CD4-positive, CD25-positive, alpha-beta regulatory T cell (primary cell): ENCODE data around the gene WASHC4. TPM values are rescaled to one million over a fixed set of nuclear protein-coding genes. Genes with fewer than 3 reads are reported as not detected.

ENCODE experiments used
- ATAC-seq, 2 donors: fragments of 150-1000 bp; cut with Tn5 transposase; one replicate each; pipeline ENCODE4 v1.10.0; 2021; ENCODE audit warnings: low read depth in 2 of 2, moderate number of reproducible peaks in 2 of 2, moderate library complexity in 1 of 2
- DNase-seq, 3 donors: peaks; one replicate each; pipeline versions ENCODE4 v3.0.0 to v3.0.0-alpha.2; 2012 to 2022; ENCODE audit warnings: mixed read lengths in 1 of 3
- H3K27ac ChIP-seq: one replicate; pipeline ENCODE4 v1.7.0; 2013; ENCODE audit warnings: mild to moderate bottlenecking, low read length; ENCODE audit not compliant: insufficient read depth, poor library complexity, severe bottlenecking
- H3K27me3 ChIP-seq: one replicate; pipeline ENCODE4 v1.7.0; 2013; ENCODE audit warnings: low read length; ENCODE audit not compliant: control insufficient read depth, insufficient read depth
- H3K36me3 ChIP-seq: one replicate; pipeline ENCODE4 v1.7.0; 2013; ENCODE audit warnings: mild to moderate bottlenecking, low read length, moderate library complexity; ENCODE audit not compliant: control insufficient read depth, insufficient read depth
- H3K4me1 ChIP-seq: 2 replicates; pipeline ENCODE4 v1.7.0; 2013; ENCODE audit warnings: mild to moderate bottlenecking, low read length; ENCODE audit not compliant: insufficient read depth, control insufficient read depth, poor library complexity, severe bottlenecking
- H3K4me3 ChIP-seq: one replicate; pipeline ENCODE4 v1.7.0; 2013; ENCODE audit warnings: low read depth, mild to moderate bottlenecking, low read length, moderate library complexity
- H3K9me3 ChIP-seq, 2 experiments: 1 replicate in 1 of 2; 2 replicates in 1 of 2; pipeline ENCODE4 v1.7.0; 2013; ENCODE audit warnings: low read length in 2 of 2, mild to moderate bottlenecking in 1 of 2, moderate library complexity in 1 of 2; ENCODE audit not compliant: control insufficient read depth in 2 of 2
- H3K27ac Mint-ChIP-seq, 3 donors: one replicate each; pipeline ENCODE4 v1.8.0; 2020 to 2022; ENCODE audit warnings: mild to moderate bottlenecking in 3 of 3, mixed read lengths in 3 of 3, moderate library complexity in 2 of 3
- H3K27me3 Mint-ChIP-seq: one replicate; pipeline ENCODE4 v1.8.0; 2022; ENCODE audit warnings: mild to moderate bottlenecking, mixed read lengths
- H3K36me3 Mint-ChIP-seq: one replicate; pipeline ENCODE4 v1.8.0; 2020; ENCODE audit warnings: mixed read lengths
- H3K4me1 Mint-ChIP-seq, 4 donors: one replicate each; pipeline ENCODE4 v1.8.0; 2020 to 2022; ENCODE audit warnings: mixed read lengths in 4 of 4, mild to moderate bottlenecking in 1 of 4
- H3K4me3 Mint-ChIP-seq, 4 donors: one replicate each; pipeline ENCODE4 v1.8.0; 2020 to 2022; ENCODE audit warnings: mild to moderate bottlenecking in 4 of 4, mixed read lengths in 4 of 4, moderate library complexity in 3 of 4
- H3K9me3 Mint-ChIP-seq, 7 donors: one replicate each; pipeline ENCODE4 v1.8.0; 2020 to 2022; ENCODE audit warnings: mixed read lengths in 7 of 7, mild to moderate bottlenecking in 3 of 7, moderate library complexity in 2 of 7
- polyA plus RNA-seq, 4 donors: library from polyadenylated mRNA; unstranded; fragments of 300-500 nt; fragmentation: Illumina TruSeq; gene quantifications; one replicate each; pipeline ENCODE4 v1.2.3, GENCODE V29; 2021
- total RNA-seq: library from RNA; stranded (reverse); gene quantifications from one replicate; pipeline ENCODE4 v1.2.3, GENCODE V29; 2022

Gene WASHC4
- total and polyA plus RNA-seq, 5 donors from 2014 or later = 24.0 to 41.2 (median 28.5) TPM

GRCh38 chr12:105109465-105110212 lies 2.1 kb downstream of the WASHC4 start:
- Mint-ChIP-seq H3K9me3 (peaks cover 0 to 4% (median 0%) of the 10 kb centered on the region in 7 donors), H3K27me3 (peaks cover 12% of the 10 kb centered on the region), H3K4me1 (peaks cover 29 to 52% (median 45%) of the 10 kb centered on the region in 4 donors), H3K36me3 (peaks cover 13% of the 10 kb centered on the region), H3K27ac (peak overlapping the region; percentile 79 to 92 (median 85)), H3K4me3 (peak overlapping the region; percentile 87 to 100 (median 94))
- Histone ChIP-seq H3K4me1 (peaks cover 24% of the 10 kb centered on the region), H3K36me3 (peaks cover 11% of the 10 kb centered on the region), H3K9me3 (peaks cover 0 to 4% of the 10 kb centered on the region in 2 experiments), H3K4me3 (peak overlapping the region; percentile 95), H3K27me3 (peaks cover 10% of the 10 kb centered on the region), H3K27ac (no peak overlapping the region)
- ATAC-seq (no peak), DNase-seq (peak in 1 of 3 donors; percentile 44)

- Histone ChIP-seq H3K27ac (no peak overlapping the region), H3K36me3 (peaks cover 22% of the 10 kb centered on the region), H3K27me3 (peaks cover 7% of the 10 kb centered on the region), H3K9me3 (no peaks in the 10 kb centered on the region), H3K4me3 (peak overlapping the region; percentile 95), H3K4me1 (peaks cover 24% of the 10 kb centered on the region)
- ATAC-seq (no peak), DNase-seq (no peak)
- H3K27me3 Mint-ChIP-seq = peaks cover 6% of the 10 kb centered on the region
- H3K4me1 Mint-ChIP-seq = peaks cover 29 to 54% (median 47%) of the 10 kb centered on the region in 4 donors
- peaks cover 16% of the 10 kb centered on the region for H3K36me3 Mint-ChIP-seq
- no peak overlapping the region for H3K27ac Mint-ChIP-seq
- H3K9me3 Mint-ChIP-seq = no peaks in the 10 kb centered on the region
- H3K4me3 Mint-ChIP-seq = no peak overlapping the region
Measured at GRCh38 chr12:105110851-105111250, 3.3 kb downstream of the WASHC4 start.

- no peaks in the 10 kb centered on the region for H3K9me3 ChIP-seq
- DNase-seq (no peak), ATAC-seq (no peak)
- peaks cover 32 to 55% (median 47%) of the 10 kb centered on the region in 4 donors for H3K4me1 Mint-ChIP-seq
- peaks cover 18% of the 10 kb centered on the region for H3K4me1 ChIP-seq
- no peak overlapping the region for H3K4me3 ChIP-seq
- peaks cover 35% of the 10 kb centered on the region for H3K36me3 Mint-ChIP-seq
- no peak overlapping the region for H3K27ac ChIP-seq
- peaks cover 45% of the 10 kb centered on the region for H3K36me3 ChIP-seq
- H3K27me3 ChIP-seq = no peaks in the 10 kb centered on the region
- H3K4me3 Mint-ChIP-seq = peak overlapping the region in 1 of 4 donors; percentile 4
- no peaks in the 10 kb centered on the region for H3K27me3 Mint-ChIP-seq
- no peak overlapping the region for H3K27ac Mint-ChIP-seq
- H3K9me3 Mint-ChIP-seq = no peaks in the 10 kb centered on the region
Measured at GRCh38 chr12:105113094-105113493, 5.6 kb downstream of the WASHC4 start.

- Mint-ChIP-seq H3K4me1 (peaks cover 21 to 28% (median 27%) of the 10 kb centered on the region in 4 donors), H3K36me3 (peaks cover 50% of the 10 kb centered on the region), H3K4me3 (no peak overlapping the region), H3K27me3 (no peaks in the 10 kb centered on the region), H3K27ac (no peak overlapping the region), H3K9me3 (no peaks in the 10 kb centered on the region)
- no peaks in the 10 kb centered on the region for H3K27me3 ChIP-seq
- no peaks in the 10 kb centered on the region for H3K9me3 ChIP-seq
- H3K36me3 ChIP-seq = peaks cover 80% of the 10 kb centered on the region
- H3K4me3 ChIP-seq = no peak overlapping the region
- no peak overlapping the region for H3K27ac ChIP-seq
- no peak for ATAC-seq
- no peaks in the 10 kb centered on the region for H3K4me1 ChIP-seq
- DNase-seq = no peak
Measured at GRCh38 chr12:105116969-105117368, 9.4 kb downstream of the WASHC4 start.

GRCh38 chr12:105120551-105120950 lies 13.0 kb downstream of the WASHC4 start:
- ATAC-seq (no peak), DNase-seq (no peak)
- H3K27me3 Mint-ChIP-seq = no peaks in the 10 kb centered on the region
- H3K9me3 Mint-ChIP-seq = no peaks in the 10 kb centered on the region
- Histone ChIP-seq H3K27me3 (no peaks in the 10 kb centered on the region), H3K4me3 (no peak overlapping the region), H3K9me3 (no peaks in the 10 kb centered on the region), H3K4me1 (no peaks in the 10 kb centered on the region), H3K27ac (no peak overlapping the region), H3K36me3 (peaks cover 90% of the 10 kb centered on the region)
- H3K27ac Mint-ChIP-seq = peak overlapping the region in 2 of 3 donors; percentile 36 to 38
- H3K4me1 Mint-ChIP-seq = peaks cover 7 to 12% (median 10%) of the 10 kb centered on the region in 4 donors
- H3K4me3 Mint-ChIP-seq = no peak overlapping the region
- peaks cover 47% of the 10 kb centered on the region for H3K36me3 Mint-ChIP-seq

GRCh38 chr12:105138248-105138647 lies 30.7 kb downstream of the WASHC4 start:
- Mint-ChIP-seq H3K4me1 (peaks cover 11 to 31% (median 28%) of the 10 kb centered on the region in 4 donors), H3K9me3 (no peaks in the 10 kb centered on the region), H3K27me3 (no peaks in the 10 kb centered on the region), H3K27ac (no peak overlapping the region), H3K4me3 (no peak overlapping the region), H3K36me3 (peaks cover 60% of the 10 kb centered on the region)
- DNase-seq (no peak), ATAC-seq (no peak)
- Histone ChIP-seq H3K9me3 (no peaks in the 10 kb centered on the region), H3K36me3 (peaks cover 63% of the 10 kb centered on the region), H3K27ac (no peak overlapping the region), H3K4me3 (no peak overlapping the region), H3K4me1 (no peaks in the 10 kb centered on the region), H3K27me3 (no peaks in the 10 kb centered on the region)

GRCh38 chr12:105141320-105141922 lies 33.9 kb downstream of the WASHC4 start:
- ATAC-seq = no peak

More at GRCh38 chr12:105141320-105141922, 33.9 kb downstream of the WASHC4 start:
- Mint-ChIP-seq H3K4me1 (peaks cover 0 to 16% (median 10%) of the 10 kb centered on the region in 4 donors), H3K27ac (peak overlapping the region in 1 of 3 donors; percentile 47), H3K4me3 (no peak overlapping the region), H3K9me3 (no peaks in the 10 kb centered on the region), H3K27me3 (no peaks in the 10 kb centered on the region), H3K36me3 (peaks cover 53% of the 10 kb centered on the region)
- H3K36me3 ChIP-seq = peaks cover 56% of the 10 kb centered on the region
- no peaks in the 10 kb centered on the region for H3K4me1 ChIP-seq
- DNase-seq = no peak
- no peaks in the 10 kb centered on the region for H3K9me3 ChIP-seq
- no peak overlapping the region for H3K4me3 ChIP-seq
- no peaks in the 10 kb centered on the region for H3K27me3 ChIP-seq
- H3K27ac ChIP-seq = no peak overlapping the region
